Ectodermal cell (in vitro differentiated cells): Measurements from ENCODE around the gene CHDH.
A peak's percentile ranks its signal among the peaks of the same experiment; 100 is the strongest.

ENCODE experiments used
- H3K27ac ChIP-seq: 2 replicates; pipeline ENCODE4 v1.7.0; 2013; ENCODE audit warnings: mild to moderate bottlenecking, low read depth, low read length; ENCODE audit not compliant: insufficient read depth, poor library complexity, severe bottlenecking
- H3K27me3 ChIP-seq: 2 replicates; pipeline ENCODE4 v1.7.0; 2013; ENCODE audit warnings: mild to moderate bottlenecking, low read length; ENCODE audit not compliant: insufficient read depth, control insufficient read depth, poor library complexity, severe bottlenecking
- H3K36me3 ChIP-seq: one replicate; pipeline ENCODE4 v1.7.0; 2013; ENCODE audit warnings: low read length; ENCODE audit not compliant: control insufficient read depth, insufficient read depth
- H3K4me1 ChIP-seq: one replicate; pipeline ENCODE4 v1.7.0; 2013; ENCODE audit warnings: low read length; ENCODE audit not compliant: control insufficient read depth, insufficient read depth
- H3K4me3 ChIP-seq: 2 replicates; pipeline ENCODE4 v1.7.0; 2013; ENCODE audit warnings: low read depth, low read length, control low read depth; ENCODE audit not compliant: insufficient read depth
- H3K9me3 ChIP-seq: 2 replicates; pipeline ENCODE4 v1.7.0; 2013; ENCODE audit warnings: mild to moderate bottlenecking, low read length, moderate library complexity; ENCODE audit not compliant: control insufficient read depth
- WGBS, 2 experiments: methylation state at CpG; one replicate each; pipeline ENCODE4 v1.1.7; 2013; ENCODE audit warnings: missing lambda C conversion rate in 2 of 2; 5-methylcytosine and 5-hydroxymethylcytosine counted together

CHDH gene

GRCh38 chr3:53881691-53882593, 35.7 kb upstream of the CHDH start, which contains the start of gene ACTR8:
TSS of gene ACTR8 (minus strand) at chr3:53882152. CDS start at chr3:53882101, 51 bp downstream.
- Histone ChIP-seq H3K4me1 (peaks cover 8% of the 10 kb centered on the region), H3K27ac (peak within 1 kb of the TSS; percentile 67), H3K4me3 (peak within 1 kb of the TSS; percentile 77), H3K9me3 (no peaks in the 10 kb centered on the region), H3K27me3 (no peaks in the 10 kb centered on the region), H3K36me3 (peaks cover 22% of the 10 kb centered on the region)
- WGBS, 2 experiments, result 2% methylated on average over 65 of the region's 65 CpGs

DNA sequence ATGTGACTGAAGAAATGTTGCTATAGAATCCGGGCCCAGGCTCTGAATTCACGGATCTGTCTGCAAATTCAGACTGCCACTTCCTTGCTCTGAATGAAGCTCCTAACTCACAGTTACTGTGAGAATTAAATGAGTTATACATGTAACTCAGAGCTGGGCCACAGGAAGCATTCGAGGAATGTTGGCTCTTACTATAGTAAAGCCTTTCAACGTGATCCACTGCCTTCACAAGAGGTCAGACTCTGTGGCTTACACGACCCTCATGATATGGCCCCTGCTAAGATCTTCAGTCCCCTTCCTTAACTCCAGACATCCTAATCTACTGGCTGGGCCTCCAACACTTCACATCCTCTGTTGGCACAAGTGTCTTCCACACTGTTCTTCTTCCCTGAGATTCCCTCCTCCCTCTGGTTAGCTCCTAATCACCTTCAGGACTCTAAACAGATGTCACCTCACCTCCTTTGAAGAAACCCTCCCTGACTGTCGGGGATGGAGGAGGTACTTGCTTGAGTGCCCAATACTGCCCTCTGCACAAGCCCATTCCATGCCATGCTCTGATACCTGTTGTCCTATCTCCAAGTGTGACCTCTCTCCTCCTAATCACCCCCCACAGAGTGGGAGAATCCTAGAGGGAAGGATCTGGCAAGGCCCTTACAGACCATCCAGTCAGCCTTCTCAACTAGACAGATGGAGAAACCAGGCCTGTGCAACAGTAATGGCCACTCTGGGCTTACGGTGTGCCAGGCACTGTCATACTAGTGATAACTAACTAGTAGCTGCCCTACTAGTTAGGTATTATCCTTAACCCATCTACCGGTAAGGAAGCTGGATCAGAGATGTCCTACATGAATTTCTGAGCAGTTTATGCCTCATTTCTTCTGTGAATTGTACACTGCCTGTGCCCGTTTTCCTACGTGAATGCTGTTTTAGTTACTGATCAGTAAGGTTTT, 34.5 kb upstream of the CHDH start:
- H3K36me3 ChIP-seq, result peaks cover 30% of the 10 kb centered on the region
- no peaks in the 10 kb centered on the region for H3K27me3 ChIP-seq
- H3K27ac ChIP-seq, result no peak overlapping the region
- no peaks in the 10 kb centered on the region for H3K9me3 ChIP-seq
- WGBS, 2 experiments, result 74 to 79% methylated on average over 10 of the region's 10 CpGs
- peaks cover 8% of the 10 kb centered on the region for H3K4me1 ChIP-seq
- peak overlapping the region; percentile 77 for H3K4me3 ChIP-seq

GRCh38 chr3:53865732-53866499, 19.7 kb upstream of the CHDH start:
- H3K4me3 ChIP-seq, result no peak overlapping the region
- 82 to 94% methylated on average over 5 of the region's 5 CpGs for WGBS, 2 experiments
- H3K27ac ChIP-seq, result no peak overlapping the region
- no peaks in the 10 kb centered on the region for H3K4me1 ChIP-seq
- peaks cover 26% of the 10 kb centered on the region for H3K36me3 ChIP-seq
- H3K27me3 ChIP-seq, result no peaks in the 10 kb centered on the region
- H3K9me3 ChIP-seq, result no peaks in the 10 kb centered on the region

GRCh38 chr3:53863145-53863544, 16.9 kb upstream of the CHDH start:
- WGBS, 2 experiments, result 100% methylated on average over 1 of the region's 1 CpG
- no peak overlapping the region for H3K27ac ChIP-seq

DNA sequence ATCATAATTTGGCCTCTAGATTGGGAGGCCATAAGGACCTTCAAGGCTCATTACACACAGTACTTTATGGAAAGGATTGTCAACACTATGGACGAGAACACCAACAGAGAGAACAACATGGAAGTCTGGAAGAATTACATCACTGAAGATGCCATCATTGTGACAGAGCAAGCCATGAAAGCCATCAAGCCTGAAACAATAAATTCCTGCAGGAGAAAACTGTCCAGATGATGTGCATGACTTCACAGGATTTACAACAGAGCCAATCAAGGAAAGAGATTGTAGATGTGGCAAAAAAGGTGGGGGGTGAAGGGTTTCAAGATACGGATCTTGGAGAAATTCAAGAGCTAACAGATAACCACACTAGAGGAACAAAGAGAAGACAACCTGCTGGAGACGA, 16.0 kb upstream of the CHDH start:
- WGBS, 2 experiments, result 93 to 95% methylated on average over 3 of the region's 3 CpGs
- H3K36me3 ChIP-seq, result peaks cover 7% of the 10 kb centered on the region
- no peak overlapping the region for H3K4me3 ChIP-seq
- no peaks in the 10 kb centered on the region for H3K4me1 ChIP-seq
- no peaks in the 10 kb centered on the region for H3K9me3 ChIP-seq
- no peak overlapping the region for H3K27ac ChIP-seq
- H3K27me3 ChIP-seq, result no peaks in the 10 kb centered on the region

More at GRCh38 chr3:53863145-53863544, 16.9 kb upstream of the CHDH start:
- Histone ChIP-seq H3K4me1 (no peaks in the 10 kb centered on the region), H3K9me3 (no peaks in the 10 kb centered on the region), H3K4me3 (no peak overlapping the region), H3K27me3 (no peaks in the 10 kb centered on the region), H3K36me3 (peaks cover 14% of the 10 kb centered on the region)

GRCh38 chr3:53860196-53860595, 14.0 kb upstream of the CHDH start:
- H3K27me3 ChIP-seq, result no peaks in the 10 kb centered on the region
- H3K4me1 ChIP-seq, result no peaks in the 10 kb centered on the region
- 96 to 97% methylated on average over 3 to 4 of the region's 4 CpGs for WGBS, 2 experiments
- no peak overlapping the region for H3K4me3 ChIP-seq
- H3K27ac ChIP-seq, result no peak overlapping the region
- H3K9me3 ChIP-seq, result no peaks in the 10 kb centered on the region
- peaks cover 7% of the 10 kb centered on the region for H3K36me3 ChIP-seq

- Histone ChIP-seq H3K27me3 (no peaks in the 10 kb centered on the region), H3K27ac (no peak overlapping the region), H3K4me3 (no peak overlapping the region), H3K9me3 (no peaks in the 10 kb centered on the region), H3K36me3 (peaks cover 4% of the 10 kb centered on the region), H3K4me1 (no peaks in the 10 kb centered on the region)
- WGBS, 2 experiments, result 95 to 97% methylated on average over 5 of the region's 6 CpGs
Observed at GRCh38 chr3:53859178-53859577, 13.0 kb upstream of the CHDH start.

DNA sequence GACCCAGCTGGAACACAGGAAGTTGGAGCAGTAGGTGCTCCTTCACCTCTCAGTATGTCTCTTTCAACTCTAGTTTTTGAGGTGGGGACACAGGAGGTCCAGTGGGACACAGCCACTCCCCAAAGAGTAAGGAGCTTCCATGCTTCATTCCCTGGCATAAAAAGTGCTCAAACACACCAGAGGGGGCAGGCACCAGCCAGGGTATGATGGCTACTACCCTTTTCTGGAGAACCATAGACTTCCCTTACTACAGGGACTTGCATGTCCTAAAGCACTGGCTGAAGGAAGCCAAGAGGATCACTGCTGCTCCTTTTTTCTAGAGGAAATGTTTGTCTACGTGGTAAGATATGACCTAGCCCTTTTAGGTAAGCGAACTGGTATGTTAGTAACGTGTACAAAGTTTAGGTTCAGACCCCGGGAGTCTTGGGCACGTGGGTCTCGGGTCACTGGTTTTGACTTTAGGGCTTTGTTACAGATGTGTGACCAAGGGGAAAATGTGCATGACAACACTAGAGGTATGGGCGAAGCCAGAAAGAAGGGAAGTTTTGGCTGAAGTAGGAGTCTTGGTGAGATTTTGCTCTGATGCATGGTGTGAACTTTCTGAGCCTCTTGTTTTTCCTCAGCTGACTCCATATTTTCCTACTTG, 12.0 kb upstream of the CHDH start:
- Histone ChIP-seq H3K27ac (no peak overlapping the region), H3K4me1 (no peaks in the 10 kb centered on the region), H3K4me3 (no peak overlapping the region), H3K27me3 (no peaks in the 10 kb centered on the region), H3K36me3 (peaks cover 4% of the 10 kb centered on the region), H3K9me3 (no peaks in the 10 kb centered on the region)
- 92 to 96% methylated on average over 7 of the region's 7 CpGs for WGBS, 2 experiments

- Histone ChIP-seq H3K4me1 (no peaks in the 10 kb centered on the region), H3K27me3 (no peaks in the 10 kb centered on the region), H3K9me3 (no peaks in the 10 kb centered on the region), H3K36me3 (peaks cover 4% of the 10 kb centered on the region), H3K27ac (no peak overlapping the region), H3K4me3 (no peak overlapping the region)
- 94 to 96% methylated on average over 7 of the region's 7 CpGs for WGBS, 2 experiments
Observed at GRCh38 chr3:53856964-53857363, 10.7 kb upstream of the CHDH start.
